ENCODE results near the gene RIMS4.

DNA sequence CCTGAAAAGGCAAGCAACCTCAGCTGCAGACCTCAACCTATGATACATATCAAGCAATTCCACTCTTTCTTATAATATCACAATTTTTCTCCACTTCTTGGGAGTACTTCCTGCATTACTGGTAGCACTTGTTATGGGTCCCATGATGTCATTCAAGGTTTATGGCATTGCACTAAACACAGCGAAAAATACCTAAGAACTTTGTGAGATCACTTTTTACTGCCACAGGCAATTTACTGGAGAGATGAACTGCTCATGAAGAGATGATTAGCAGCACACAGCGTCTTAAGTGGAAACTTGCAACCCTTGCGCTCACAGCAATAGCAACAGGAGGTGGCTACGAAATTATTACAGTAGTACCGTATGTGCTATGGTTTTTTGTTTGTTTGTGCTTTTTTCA, 19.3 kb upstream of the RIMS4 start:
- no peak for TF ChIP-seq EZH2 (IDR thresholded peaks at IDR 0.05)
- no peak for TF ChIP-seq POLR2AphosphoS5 (IDR thresholded peaks at IDR 0.05; ENCODE audit: borderline replicate concordance, low read depth, low read length)
